ENCODE measurements around the gene PROB1.
"Not testable (repeated sequence)": the region's sequence is repeated elsewhere in the genome, so short reads cannot be mapped to it uniquely, and the experiment has no call there.

PROB1 gene

DNA sequence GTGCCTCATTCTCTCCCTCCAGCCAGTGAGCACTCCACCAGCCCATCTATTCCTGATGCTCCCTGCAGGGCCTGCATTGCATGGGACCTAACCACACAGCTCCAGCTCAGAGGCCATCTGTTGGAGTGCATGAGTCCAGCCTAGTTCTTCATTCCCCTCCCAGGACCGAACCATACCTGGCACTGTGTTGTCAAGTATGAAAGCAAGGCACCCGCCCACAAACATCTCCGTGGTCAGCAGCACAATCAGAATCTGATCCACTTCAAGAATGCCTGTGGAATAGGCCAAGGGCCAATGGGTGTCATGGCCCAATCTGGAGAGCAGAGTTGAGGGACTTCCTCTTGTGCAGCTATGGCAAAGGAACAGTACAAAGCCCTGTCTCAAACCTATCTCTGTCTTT is 17.7 kb downstream of the PROB1 start:
- DNase-seq, result no peak

DNA sequence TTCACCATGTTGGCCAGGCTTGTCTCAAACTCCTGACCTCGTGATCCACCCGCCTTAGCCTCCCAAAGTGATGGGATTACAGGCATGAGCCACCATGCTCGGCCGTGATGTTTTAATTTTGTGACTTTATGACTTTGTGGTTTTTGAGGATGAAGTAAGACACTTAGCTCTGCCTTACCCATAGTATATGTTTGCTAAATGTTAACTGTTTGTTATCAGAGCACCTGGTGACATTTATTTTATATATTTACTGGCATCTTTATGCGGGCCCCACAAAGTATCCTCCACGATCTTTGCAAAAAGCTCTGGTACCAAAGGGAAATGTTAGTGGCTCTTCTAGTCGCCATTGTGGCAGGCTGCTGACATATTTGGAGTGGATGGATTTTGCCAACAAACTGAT is 18.5 kb downstream of the PROB1 start:
- DNase-seq, result no peak

DNA sequence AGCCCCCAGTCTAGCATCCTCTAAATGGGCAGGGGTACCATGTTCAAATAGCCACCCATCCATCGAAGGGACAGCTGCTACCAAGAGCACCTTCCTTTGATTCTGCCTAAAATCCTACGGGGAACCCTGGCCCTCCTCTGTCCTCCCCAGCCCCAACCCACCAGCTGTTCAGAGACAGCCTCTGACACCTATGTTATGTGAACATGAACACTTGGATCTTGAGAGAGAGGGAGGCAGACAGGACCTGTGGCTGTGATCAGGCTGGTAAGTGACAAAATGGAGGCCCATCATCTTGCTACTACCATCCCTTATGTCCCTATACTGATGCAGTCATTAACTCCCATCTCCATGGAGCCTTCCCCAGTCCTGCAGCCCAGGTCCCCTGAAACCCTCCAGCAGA is 20.0 kb downstream of the PROB1 start:
- no peak for DNase-seq

DNA sequence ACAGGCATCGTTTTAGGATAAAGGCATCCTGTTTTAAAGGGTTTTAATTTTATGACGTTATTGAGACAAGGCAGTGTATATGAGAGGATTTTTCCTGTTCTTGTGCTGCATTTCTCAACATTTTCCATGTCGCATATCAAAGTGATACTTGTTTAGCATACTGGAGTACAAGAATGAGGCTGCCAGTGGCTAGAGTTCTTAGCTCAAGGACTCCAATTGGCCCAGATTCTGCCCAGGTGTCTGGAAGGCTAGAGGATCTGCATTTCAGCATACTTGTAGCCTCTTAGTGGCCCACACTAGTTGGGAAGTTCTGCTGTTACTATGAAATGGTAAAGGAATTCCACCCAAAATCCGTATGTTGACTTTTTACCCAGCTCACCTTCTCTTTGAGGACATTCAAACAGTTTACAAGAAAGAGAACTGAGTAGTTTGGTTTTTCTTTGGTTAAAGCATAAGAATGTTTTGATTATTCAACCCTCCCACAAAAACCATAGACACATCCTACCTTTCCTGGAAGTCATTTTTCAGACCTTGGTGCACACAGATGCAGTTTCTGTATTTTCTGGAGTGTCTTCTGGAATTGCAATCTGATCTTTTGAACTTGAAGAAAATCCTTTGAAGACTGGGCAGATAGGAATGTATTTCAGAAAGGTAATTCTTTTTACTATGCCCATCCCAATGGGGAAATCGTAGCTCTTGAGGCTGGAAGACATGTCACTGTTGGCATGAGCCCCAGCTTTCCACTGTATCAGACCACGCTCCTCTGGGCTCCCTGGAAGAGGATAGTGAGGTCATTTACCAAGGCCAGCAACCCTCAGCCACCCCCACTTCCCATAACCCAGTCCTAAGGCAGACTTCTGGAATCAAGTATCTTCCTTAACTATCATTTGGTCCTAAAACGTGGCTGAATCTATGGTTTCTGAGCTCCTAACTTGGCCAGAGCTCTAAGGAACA is 23.1 kb downstream of the PROB1 start:
- no peak for DNase-seq

DNA sequence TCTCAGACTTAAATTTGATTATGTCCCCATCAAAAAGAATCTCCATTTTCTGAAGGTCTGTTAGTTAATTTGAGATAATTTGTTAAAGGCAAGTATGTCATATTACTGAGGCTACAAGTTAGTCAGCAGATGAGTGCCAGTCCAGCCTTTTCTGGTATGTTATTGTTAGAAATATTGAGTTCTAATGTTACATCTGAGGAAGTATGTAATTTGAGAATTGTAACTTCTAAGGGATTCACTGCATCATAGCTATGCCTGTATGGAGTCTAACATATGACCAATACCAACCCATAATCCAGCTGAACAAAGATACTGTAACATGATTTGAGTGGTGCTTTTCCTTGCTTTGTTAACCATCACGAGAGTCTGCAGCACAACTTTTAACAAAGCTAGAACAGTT is 25.7 kb downstream of the PROB1 start:
- no peak for DNase-seq

- DNase-seq, result no peak
Measured at GRCh38 chr5:139368613-139369012, 26.3 kb downstream of the PROB1 start.

DNA sequence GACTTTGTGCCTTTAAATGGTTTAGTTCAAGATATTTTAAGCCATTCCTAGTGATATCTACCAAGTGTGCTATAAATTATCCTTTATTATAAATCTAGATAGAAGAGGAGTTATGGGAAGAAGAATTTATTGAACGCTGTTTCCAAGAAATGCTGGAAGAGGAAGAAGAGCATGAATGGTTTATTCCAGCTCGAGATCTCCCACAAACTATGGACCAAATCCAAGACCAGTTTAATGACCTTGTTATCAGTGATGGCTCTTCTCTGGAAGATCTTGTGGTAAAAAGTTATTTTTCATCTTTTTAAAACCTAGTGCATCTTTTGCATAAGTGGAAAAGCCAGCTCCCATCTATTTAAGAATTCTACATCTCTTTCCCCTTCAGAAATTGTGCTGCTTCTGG is 30.4 kb downstream of the PROB1 start:
- DNase-seq, result no peak

GRCh38 chr5:139363937-139364336 is 31.0 kb downstream of the PROB1 start:
- DNase-seq, result no peak

DNA sequence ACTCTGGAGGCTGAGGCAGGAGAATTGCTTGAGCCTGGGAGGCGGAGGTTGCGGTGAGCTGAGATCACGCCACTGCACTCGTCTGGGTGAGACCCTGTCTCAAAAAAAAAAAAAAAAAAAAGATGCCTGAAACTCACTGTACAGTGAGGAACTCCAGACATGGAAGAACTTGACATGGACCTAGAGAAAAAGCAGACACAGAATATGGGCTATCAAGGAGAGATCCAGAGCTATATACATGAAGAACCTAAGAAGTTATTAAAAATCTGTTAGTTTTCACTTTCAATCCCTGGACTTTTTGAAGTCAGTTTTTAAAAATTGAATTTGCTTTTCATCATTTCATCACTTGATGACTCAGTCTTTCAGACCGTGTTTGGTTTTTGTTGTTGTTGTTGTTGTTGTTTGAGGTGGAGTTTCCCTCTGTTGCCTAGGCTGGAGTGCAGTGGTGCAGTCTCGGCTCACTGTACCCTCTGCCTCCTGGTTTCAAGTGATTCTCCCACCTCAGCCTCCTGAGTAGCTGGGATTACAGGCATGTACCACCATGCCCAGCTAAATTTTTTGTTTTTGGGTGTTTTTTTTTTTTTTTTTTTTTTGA is 33.0 kb downstream of the PROB1 start:
- DNase-seq, result no peak

DNA sequence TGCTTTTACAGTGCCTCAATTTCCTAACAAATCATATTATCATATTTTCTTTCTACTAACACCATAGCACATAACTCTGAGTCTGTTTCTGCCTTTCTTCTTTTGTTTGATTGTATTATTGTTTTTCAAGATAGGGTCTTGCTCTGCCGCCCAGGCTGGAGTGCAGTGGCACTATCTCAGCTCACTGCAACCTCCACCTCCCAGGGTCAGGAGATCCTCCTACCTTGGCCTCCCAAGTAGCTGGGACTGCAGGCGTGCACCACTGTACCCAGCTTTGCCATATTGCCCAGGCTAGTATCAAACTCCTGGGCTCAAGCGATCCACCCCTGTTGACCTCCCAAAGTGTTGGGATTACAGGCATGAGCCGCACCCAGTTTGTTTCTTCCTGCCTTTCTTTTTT is 34.5 kb downstream of the PROB1 start:
- DNase-seq, result no peak

- no peak for DNase-seq
Measured at GRCh38 chr5:139358064-139358463, 36.8 kb downstream of the PROB1 start.

GRCh38 chr5:139355900-139356299 is 39.0 kb downstream of the PROB1 start:
- DNase-seq, result not testable (repeated sequence)

GRCh38 chr5:139354186-139354585 is 40.7 kb downstream of the PROB1 start:
- no peak for DNase-seq

- DNase-seq, result not testable (repeated sequence)
Measured at GRCh38 chr5:139347863-139348262, 47.0 kb downstream of the PROB1 start.

- DNase-seq, result not testable (repeated sequence)
Measured at GRCh38 chr5:139345442-139345841, 49.5 kb downstream of the PROB1 start.

- no peak for DNase-seq
Measured at GRCh38 chr5:139344177-139344576, 50.7 kb downstream of the PROB1 start.

DNA sequence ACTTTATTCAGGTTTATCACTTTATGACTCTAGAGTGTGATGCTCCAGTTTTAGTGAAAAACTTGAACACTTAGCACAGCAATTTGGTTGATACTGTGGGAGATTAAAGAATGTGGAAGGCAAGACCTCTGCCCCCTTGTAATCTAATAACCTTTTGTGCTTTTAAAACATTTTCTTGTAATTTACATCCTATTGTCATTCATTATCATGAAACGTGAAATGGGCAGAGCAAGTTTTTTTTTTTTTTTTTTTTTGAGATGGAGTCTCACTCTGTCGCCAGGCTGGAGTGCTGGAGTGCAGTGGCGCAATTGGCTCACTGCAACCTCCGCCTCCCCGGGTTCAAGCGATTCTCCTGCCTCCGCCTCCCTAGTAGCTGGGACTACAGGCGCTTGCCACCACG is 51.4 kb downstream of the PROB1 start:
- no peak for DNase-seq

DNA sequence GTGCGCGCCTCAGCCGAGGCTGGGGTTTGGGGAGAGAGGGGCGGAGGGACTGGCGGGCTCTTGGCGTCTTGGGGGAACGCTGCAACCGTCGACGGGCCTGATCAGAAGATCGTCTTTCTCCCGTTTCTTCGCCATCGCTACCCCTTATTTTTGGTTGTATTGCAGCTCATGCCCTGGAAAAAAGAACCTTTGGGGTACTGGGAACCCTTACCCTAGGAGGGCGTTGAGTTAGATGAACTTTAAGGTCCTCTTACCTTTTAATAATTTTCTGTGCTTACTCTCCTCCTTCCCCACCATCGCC is 52.5 kb downstream of the PROB1 start:
- DNase-seq, result no peak

- DNase-seq, result peak; percentile 83
Measured at GRCh38 chr5:139341689-139342422, 53.0 kb downstream of the PROB1 start, which contains the start of gene PAIP2. TSS of gene PAIP2 (plus strand) at chr5:139341854. CDS start at chr5:139363785, 21,931 bp downstream.

DNA sequence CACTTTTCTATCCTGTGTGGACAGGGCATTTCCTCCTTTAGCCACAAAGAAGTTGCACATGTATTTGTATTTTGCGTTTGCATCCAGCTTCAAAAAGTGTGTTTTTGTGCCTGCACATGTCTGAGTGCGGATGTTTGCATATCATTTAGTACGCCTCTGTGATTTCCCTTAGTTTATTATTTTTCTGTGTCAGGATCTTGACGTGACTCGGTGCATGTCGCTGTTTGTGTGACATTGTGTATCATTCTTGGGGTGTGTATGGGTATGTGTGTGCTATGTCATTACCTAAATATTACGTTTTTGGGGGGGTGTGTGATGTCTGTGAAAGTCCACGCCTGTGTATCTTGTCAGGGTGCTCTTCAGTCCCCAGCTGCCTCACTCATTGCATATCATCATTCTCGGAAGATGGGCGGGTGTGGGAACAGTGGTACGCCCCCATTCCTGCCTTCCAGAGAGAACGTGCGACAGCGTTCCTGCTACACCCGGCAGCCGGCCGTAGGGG is 53.7 kb downstream of the PROB1 start:
- DNase-seq, result no peak
